DMS53 (cell line): ENCODE measurements around the gene CCL28.
A peak's percentile ranks its signal among the peaks of the same experiment; 100 is the strongest.

Experiments
- DNase-seq: peaks from one replicate; lab custom pipeline; 2025; lab: John Stamatoyannopoulos, UW

The CCL28 gene

GRCh38 chr5:43357878-43358281, 54.3 kb downstream of the CCL28 start:
- DNase-seq = no peak

- DNase-seq = no peak
Measured at GRCh38 chr5:43357067-43357466, 55.1 kb downstream of the CCL28 start.

- no peak for DNase-seq
Measured at GRCh38 chr5:43354774-43355173, 57.4 kb downstream of the CCL28 start.

GRCh38 chr5:43353668-43354067, 58.5 kb downstream of the CCL28 start:
- no peak for DNase-seq

- DNase-seq = no peak
Measured at GRCh38 chr5:43352915-43353314, 59.3 kb downstream of the CCL28 start.

- no peak for DNase-seq
Measured at GRCh38 chr5:43352131-43352530, 60.1 kb downstream of the CCL28 start.

GRCh38 chr5:43348861-43349363, 63.3 kb downstream of the CCL28 start:
- no peak for DNase-seq

- DNase-seq = no peak
Measured at GRCh38 chr5:43348207-43348606, 64.0 kb downstream of the CCL28 start.

- DNase-seq = no peak
Measured at GRCh38 chr5:43338862-43339261, 73.3 kb downstream of the CCL28 start.

- peak; percentile 64 for DNase-seq
Measured at GRCh38 chr5:43336159-43336558, 76.0 kb downstream of the CCL28 start.

- DNase-seq = no peak
Measured at GRCh38 chr5:43335681-43336080, 76.5 kb downstream of the CCL28 start.

GRCh38 chr5:43332401-43332800, 79.8 kb downstream of the CCL28 start:
- no peak for DNase-seq
